ENCODE results near the gene DMAC2L. TPM values are rescaled to one million over a fixed set of nuclear protein-coding genes. Genes with fewer than 3 reads are reported as not detected.

The DMAC2L gene
- total and polyA plus RNA-seq, 10 of the 15 experiments (the other 5 are each of a cell fraction or from before 2014, with no cell fraction given): 9.5 to 76.3 (median 28.2) TPM

DNA sequence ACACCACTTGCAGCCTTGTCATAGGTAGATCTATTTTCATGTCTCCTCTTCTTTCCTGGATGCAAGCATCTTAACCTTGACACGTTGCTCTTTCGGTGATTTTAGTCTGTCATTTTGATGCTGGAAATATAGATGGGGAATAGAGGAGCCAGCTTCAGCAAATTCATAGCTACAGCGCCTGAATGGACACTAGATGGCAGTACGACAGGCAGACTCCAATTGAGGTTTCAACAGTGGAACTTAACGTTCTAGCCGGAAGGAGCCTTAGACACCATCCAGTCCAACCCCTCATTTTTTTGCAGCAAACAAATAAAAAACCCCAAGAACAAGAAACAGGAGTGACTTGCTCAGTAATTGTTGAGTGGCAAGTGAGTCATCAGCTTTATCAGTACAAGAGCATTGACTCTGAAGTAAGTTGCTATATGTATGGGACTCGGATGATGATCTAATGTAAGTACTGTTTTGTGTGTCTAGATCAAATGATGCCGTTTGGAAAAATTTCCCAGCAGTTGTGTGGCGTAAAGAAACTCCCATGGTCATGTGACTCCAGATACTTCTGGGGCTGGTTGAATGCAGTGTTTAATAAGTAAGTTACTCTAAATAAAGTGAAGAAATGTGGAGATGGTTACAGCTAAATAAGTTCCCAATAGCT lies 9.0 kb downstream of the DMAC2L start (continued):
- no peak for TF ChIP-seq CHD1 (IDR thresholded peaks at IDR 0.05; ENCODE audit: low read depth, low read length)
- TF ChIP-seq, protein P1, sequence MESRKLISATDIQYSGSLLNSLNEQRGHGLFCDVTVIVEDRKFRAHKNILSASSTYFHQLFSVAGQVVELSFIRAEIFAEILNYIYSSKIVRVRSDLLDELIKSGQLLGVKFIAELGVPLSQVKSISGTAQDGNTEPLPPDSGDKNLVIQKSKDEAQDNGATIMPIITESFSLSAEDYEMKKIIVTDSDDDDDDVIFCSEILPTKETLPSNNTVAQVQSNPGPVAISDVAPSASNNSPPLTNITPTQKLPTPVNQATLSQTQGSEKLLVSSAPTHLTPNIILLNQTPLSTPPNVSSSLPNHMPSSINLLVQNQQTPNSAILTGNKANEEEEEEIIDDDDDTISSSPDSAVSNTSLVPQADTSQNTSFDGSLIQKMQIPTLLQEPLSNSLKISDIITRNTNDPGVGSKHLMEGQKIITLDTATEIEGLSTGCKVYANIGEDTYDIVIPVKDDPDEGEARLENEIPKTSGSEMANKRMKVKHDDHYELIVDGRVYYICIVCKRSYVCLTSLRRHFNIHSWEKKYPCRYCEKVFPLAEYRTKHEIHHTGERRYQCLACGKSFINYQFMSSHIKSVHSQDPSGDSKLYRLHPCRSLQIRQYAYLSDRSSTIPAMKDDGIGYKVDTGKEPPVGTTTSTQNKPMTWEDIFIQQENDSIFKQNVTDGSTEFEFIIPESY (IDR thresholded peaks at IDR 0.05): no peak
- TF ChIP-seq, protein P2, sequence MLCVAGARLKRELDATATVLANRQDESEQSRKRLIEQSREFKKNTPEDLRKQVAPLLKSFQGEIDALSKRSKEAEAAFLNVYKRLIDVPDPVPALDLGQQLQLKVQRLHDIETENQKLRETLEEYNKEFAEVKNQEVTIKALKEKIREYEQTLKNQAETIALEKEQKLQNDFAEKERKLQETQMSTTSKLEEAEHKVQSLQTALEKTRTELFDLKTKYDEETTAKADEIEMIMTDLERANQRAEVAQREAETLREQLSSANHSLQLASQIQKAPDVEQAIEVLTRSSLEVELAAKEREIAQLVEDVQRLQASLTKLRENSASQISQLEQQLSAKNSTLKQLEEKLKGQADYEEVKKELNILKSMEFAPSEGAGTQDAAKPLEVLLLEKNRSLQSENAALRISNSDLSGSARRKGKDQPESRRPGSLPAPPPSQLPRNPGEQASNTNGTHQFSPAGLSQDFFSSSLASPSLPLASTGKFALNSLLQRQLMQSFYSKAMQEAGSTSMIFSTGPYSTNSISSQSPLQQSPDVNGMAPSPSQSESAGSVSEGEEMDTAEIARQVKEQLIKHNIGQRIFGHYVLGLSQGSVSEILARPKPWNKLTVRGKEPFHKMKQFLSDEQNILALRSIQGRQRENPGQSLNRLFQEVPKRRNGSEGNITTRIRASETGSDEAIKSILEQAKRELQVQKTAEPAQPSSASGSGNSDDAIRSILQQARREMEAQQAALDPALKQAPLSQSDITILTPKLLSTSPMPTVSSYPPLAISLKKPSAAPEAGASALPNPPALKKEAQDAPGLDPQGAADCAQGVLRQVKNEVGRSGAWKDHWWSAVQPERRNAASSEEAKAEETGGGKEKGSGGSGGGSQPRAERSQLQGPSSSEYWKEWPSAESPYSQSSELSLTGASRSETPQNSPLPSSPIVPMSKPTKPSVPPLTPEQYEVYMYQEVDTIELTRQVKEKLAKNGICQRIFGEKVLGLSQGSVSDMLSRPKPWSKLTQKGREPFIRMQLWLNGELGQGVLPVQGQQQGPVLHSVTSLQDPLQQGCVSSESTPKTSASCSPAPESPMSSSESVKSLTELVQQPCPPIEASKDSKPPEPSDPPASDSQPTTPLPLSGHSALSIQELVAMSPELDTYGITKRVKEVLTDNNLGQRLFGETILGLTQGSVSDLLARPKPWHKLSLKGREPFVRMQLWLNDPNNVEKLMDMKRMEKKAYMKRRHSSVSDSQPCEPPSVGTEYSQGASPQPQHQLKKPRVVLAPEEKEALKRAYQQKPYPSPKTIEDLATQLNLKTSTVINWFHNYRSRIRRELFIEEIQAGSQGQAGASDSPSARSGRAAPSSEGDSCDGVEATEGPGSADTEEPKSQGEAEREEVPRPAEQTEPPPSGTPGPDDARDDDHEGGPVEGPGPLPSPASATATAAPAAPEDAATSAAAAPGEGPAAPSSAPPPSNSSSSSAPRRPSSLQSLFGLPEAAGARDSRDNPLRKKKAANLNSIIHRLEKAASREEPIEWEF (IDR thresholded peaks at IDR 0.05; ENCODE audit: insufficient replicate concordance, low read depth, low read length): no peak
- TF ChIP-seq ZBED1 (IDR thresholded peaks at IDR 0.05; ENCODE audit: borderline replicate concordance): no peak
- no peak for TF ChIP-seq DPF2 (IDR thresholded peaks at IDR 0.05)
- TF ChIP-seq MEF2A (IDR thresholded peaks at IDR 0.05; ENCODE audit: insufficient read depth, low read depth, low read length): 0 out of 2 replicates have a peak, but pooled peaks have one; percentile 43
- TF ChIP-seq HCFC1 (IDR thresholded peaks at IDR 0.05; ENCODE audit: low read length): no peak
- TF ChIP-seq MEF2B (IDR thresholded peaks at IDR 0.05; ENCODE audit: partially characterized antibody, poor library complexity, severe bottlenecking): no peak
- TF ChIP-seq, protein P3, sequence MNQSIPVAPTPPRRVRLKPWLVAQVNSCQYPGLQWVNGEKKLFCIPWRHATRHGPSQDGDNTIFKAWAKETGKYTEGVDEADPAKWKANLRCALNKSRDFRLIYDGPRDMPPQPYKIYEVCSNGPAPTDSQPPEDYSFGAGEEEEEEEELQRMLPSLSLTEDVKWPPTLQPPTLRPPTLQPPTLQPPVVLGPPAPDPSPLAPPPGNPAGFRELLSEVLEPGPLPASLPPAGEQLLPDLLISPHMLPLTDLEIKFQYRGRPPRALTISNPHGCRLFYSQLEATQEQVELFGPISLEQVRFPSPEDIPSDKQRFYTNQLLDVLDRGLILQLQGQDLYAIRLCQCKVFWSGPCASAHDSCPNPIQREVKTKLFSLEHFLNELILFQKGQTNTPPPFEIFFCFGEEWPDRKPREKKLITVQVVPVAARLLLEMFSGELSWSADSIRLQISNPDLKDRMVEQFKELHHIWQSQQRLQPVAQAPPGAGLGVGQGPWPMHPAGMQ (IDR thresholded peaks at IDR 0.05; ENCODE audit: borderline replicate concordance): no peak
- peak in 1 of 2 experiments; percentile 14; a peak in 1 of 4 replicates for TF ChIP-seq BHLHE40 (IDR thresholded peaks at IDR 0.05; ENCODE audit: borderline replicate concordance in 1 of 2, low read depth in 2 of 2, low read length in 1 of 2)
- TF ChIP-seq RAD51 (IDR thresholded peaks at IDR 0.05): peak; percentile 88
- TF ChIP-seq NFYA (IDR thresholded peaks at IDR 0.05; ENCODE audit: borderline replicate concordance, low read depth, low read length): no peak
- TF ChIP-seq, protein P4, sequence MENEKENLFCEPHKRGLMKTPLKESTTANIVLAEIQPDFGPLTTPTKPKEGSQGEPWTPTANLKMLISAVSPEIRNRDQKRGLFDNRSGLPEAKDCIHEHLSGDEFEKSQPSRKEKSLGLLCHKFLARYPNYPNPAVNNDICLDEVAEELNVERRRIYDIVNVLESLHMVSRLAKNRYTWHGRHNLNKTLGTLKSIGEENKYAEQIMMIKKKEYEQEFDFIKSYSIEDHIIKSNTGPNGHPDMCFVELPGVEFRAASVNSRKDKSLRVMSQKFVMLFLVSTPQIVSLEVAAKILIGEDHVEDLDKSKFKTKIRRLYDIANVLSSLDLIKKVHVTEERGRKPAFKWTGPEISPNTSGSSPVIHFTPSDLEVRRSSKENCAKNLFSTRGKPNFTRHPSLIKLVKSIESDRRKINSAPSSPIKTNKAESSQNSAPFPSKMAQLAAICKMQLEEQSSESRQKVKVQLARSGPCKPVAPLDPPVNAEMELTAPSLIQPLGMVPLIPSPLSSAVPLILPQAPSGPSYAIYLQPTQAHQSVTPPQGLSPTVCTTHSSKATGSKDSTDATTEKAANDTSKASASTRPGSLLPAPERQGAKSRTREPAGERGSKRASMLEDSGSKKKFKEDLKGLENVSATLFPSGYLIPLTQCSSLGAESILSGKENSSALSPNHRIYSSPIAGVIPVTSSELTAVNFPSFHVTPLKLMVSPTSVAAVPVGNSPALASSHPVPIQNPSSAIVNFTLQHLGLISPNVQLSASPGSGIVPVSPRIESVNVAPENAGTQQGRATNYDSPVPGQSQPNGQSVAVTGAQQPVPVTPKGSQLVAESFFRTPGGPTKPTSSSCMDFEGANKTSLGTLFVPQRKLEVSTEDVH (IDR thresholded peaks at IDR 0.05; ENCODE audit: low read depth, partially characterized antibody): no peak
- TF ChIP-seq EED (IDR thresholded peaks at IDR 0.05; ENCODE audit: low read depth): peak; percentile 49
- peak; percentile 75 for TF ChIP-seq NBN (IDR thresholded peaks at IDR 0.05)
- TF ChIP-seq MYB (IDR thresholded peaks at IDR 0.05; ENCODE audit: borderline replicate concordance, low read depth, low read length): no peak
- TF ChIP-seq TAF1 (IDR thresholded peaks at IDR 0.05; ENCODE audit: borderline replicate concordance, low read depth, low read length): no peak
- no peak for TF ChIP-seq PML (IDR thresholded peaks at IDR 0.05; ENCODE audit: low read length)
